NT2/D1 (cell line): Measurements from ENCODE around the gene ZNF557.
"Not testable (repeated sequence)": the region's sequence is repeated elsewhere in the genome, so short reads cannot be mapped to it uniquely, and the experiment has no call there.

Source experiments
- YY1 ChIP-seq: IDR thresholded peaks from 2 replicates; pipeline ENCODE4 v1.6.1; 2011; ENCODE audit not compliant: insufficient read length, insufficient read depth
- ZNF274 ChIP-seq: IDR thresholded peaks from 2 replicates; pipeline ENCODE4 v1.6.1; 2011; ENCODE audit warnings: mild to moderate bottlenecking, low read depth, low read length

- TF ChIP-seq YY1, ZNF274: not testable (repeated sequence)
These were observed 48.2 kb upstream of the ZNF557 start, which contains the start of gene MBD3L2B for GRCh38 chr19:7021331-7021730.
